Ovary (tissue), 9 donors: Measurements from ENCODE around the gene APP. TPM values are rescaled to one million over a fixed set of nuclear protein-coding genes. Genes with fewer than 3 reads are reported as not detected.

Experiments
- DNase-seq, 5 donors: peaks; one replicate each; pipeline ENCODE4 v3.0.0-alpha.2; 2019 to 2020
- H3K27ac ChIP-seq, 2 donors: fragments of 200-600 bp; one replicate each; pipeline versions ENCODE4 v1.5.1 to v1.8.0; 2019 to 2022
- H3K27me3 ChIP-seq: fragments of 200-600 bp; one replicate; pipeline ENCODE4 v1.8.0; 2022
- H3K36me3 ChIP-seq: fragments of 200-600 bp; sonication (generic); one replicate; pipeline ENCODE4 v1.5.1; 2019
- H3K4me1 ChIP-seq: one replicate; pipeline ENCODE4 v1.8.1; 2013; ENCODE audit warnings: mild to moderate bottlenecking, moderate library complexity; ENCODE audit not compliant: insufficient read depth
- H3K4me3 ChIP-seq: fragments of 200-600 bp; sonication (generic); one replicate; pipeline ENCODE4 v1.5.1; 2017
- H3K9me3 ChIP-seq, 2 donors: fragments of 200-600 bp in 1 of 2; sonication (generic) in 1 of 2; one replicate each; pipeline versions ENCODE4 v1.5.1 to v1.8.1; 2013 to 2019; ENCODE audit warnings: mild to moderate bottlenecking in 1 of 2, moderate library complexity in 1 of 2
- EP300 ChIP-seq: sonication (generic); formaldehyde crosslinking; IDR thresholded peaks from one replicate; pipeline ENCODE4 v1.6.1; 2017; ENCODE audit warnings: antibody characterized with exemption
- POLR2A ChIP-seq: fragments of 450-650 bp; IDR thresholded peaks from one replicate; pipeline ENCODE4 v1.6.1; 2017; ENCODE audit warnings: antibody characterized with exemption, mild to moderate bottlenecking, moderate library complexity
- WGBS, 3 donors: extraction: QIAGEN DNeasy Blood & Tissue Kit in 1 of 3; methylation state at CpG; one replicate each; pipeline versions ENCODE4 v1.1.5 to v1.1.7; 2013 to 2017; 5-methylcytosine and 5-hydroxymethylcytosine counted together
- intact Hi-C, 4 donors: fragments of 100-400 bp; cut with DNase I; formaldehyde crosslinking; loops; one replicate each; pipeline versions ENCODE4 v1.11.0 to v1.15.1; 2022 to 2023
- polyA plus RNA-seq, 2 donors: library from polyadenylated mRNA; stranded (reverse); fragments of 200-250 nt in 1 of 2; fragments of 350-450 nt in 1 of 2; fragmentation: Illumina TruSeq in 1 of 2; extraction: RNeasy Lipid Tissue Mini Kit (QIAGEN cat#74804) in 1 of 2; gene quantifications; one replicate each; pipeline ENCODE4 v1.2.3, GENCODE V29; 2013 to 2014
- total RNA-seq, 7 donors: library from RNA; depleted of rRNA in 2 of 7; stranded (reverse); fragments of >200 nt in 2 of 7; fragmentation: NEBNext Ultra II Directional in 3 of 7; extraction: Animal tissue kit (Norgen Biotek cat#: 25700) in 3 of 7; gene quantifications; one replicate each; pipeline versions ENCODE4 v1.1.0 to v1.2.4, GENCODE V29; 2016 to 2023
- TF ChIP-seq, protein P1 (sequence below), 3 donors: fragments of 450-650 bp in 2 of 3; fragments of 200-600 bp in 1 of 3; IDR thresholded peaks; one replicate each; pipeline versions ENCODE4 v1.5.1 to v1.8.0; 2016 to 2022; ENCODE audit warnings: antibody characterized with exemption in 3 of 3, mild to moderate bottlenecking in 1 of 3
- donor health status: DM: no; HTN: no; CAD: no; lungs with moderate emphysema.
- donor health status: DM: no; HTN: no; CAD: no.
- donor health status: Bipolar disorder and iron deficiency.
- donor health status: DM: yes; HTN: yes; CAD: no.
- donor health status: DM: no; HTN: no; CAD: no.
- donor health status: DM: yes; HTN: yes; CAD: no.

The APP gene
- total and polyA plus RNA-seq, 9 donors: 211 to 945 (median 364) TPM

DNA sequence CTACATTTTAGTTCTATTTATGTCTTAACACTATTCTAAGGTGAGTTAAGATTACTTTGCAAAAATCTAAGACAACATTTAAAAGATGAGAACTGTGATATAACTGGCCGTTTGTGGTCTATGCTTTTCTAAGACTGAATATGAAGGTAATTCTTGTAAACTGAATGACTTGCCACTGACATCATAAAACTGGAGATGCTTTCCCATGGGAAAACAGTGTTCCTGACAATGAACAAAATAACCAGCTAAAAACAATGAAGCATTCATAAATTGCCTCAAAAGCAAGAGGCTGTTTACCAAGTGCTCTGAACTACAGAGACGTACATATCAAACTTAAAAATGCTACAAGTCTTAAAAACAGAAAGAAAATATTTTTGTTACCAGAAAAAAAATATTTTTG is 54.7 kb downstream of the APP start:
- no peaks in the 10 kb centered on the region for H3K36me3 ChIP-seq
- H3K9me3 ChIP-seq: no peaks in the 10 kb centered on the region
- no peak for TF ChIP-seq POLR2A
- TF ChIP-seq EP300: no peak
- TF ChIP-seq, protein P1, sequence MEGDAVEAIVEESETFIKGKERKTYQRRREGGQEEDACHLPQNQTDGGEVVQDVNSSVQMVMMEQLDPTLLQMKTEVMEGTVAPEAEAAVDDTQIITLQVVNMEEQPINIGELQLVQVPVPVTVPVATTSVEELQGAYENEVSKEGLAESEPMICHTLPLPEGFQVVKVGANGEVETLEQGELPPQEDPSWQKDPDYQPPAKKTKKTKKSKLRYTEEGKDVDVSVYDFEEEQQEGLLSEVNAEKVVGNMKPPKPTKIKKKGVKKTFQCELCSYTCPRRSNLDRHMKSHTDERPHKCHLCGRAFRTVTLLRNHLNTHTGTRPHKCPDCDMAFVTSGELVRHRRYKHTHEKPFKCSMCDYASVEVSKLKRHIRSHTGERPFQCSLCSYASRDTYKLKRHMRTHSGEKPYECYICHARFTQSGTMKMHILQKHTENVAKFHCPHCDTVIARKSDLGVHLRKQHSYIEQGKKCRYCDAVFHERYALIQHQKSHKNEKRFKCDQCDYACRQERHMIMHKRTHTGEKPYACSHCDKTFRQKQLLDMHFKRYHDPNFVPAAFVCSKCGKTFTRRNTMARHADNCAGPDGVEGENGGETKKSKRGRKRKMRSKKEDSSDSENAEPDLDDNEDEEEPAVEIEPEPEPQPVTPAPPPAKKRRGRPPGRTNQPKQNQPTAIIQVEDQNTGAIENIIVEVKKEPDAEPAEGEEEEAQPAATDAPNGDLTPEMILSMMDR (IDR thresholded peaks at IDR 0.05): no peak
- 8 to 21% (median 19%) methylated on average over 2 of the region's 2 CpGs for WGBS, 3 donors
- H3K4me3 ChIP-seq: no peak overlapping the region
- H3K4me1 ChIP-seq: peaks cover 3% of the 10 kb centered on the region
- no peaks in the 10 kb centered on the region for H3K27me3 ChIP-seq
- intact Hi-C loops: no loop called here
- no peak for DNase-seq
- no peak overlapping the region for H3K27ac ChIP-seq

DNA sequence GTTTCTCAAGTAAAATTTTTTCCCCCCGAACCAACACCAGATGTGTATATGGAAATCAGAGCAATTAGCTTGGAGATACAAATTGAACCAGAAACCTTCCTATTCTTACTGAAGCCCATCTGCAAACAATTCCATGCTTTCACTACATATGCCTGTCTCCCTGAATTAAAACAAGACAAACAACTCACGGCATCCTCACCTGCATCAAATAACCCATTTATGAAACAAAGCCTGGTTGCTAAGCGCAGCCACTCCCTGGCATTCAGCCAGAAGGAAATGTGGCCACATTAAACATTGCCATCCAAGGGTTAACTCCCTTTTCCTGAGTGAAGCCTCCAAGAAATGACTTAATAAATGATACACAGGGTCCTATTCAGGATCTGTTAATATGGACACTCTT is 55.3 kb downstream of the APP start:
- Histone ChIP-seq H3K4me1 (peaks cover 3% of the 10 kb centered on the region), H3K9me3 (no peaks in the 10 kb centered on the region), H3K27ac (no peak overlapping the region), H3K4me3 (no peak overlapping the region), H3K27me3 (no peaks in the 10 kb centered on the region), H3K36me3 (no peaks in the 10 kb centered on the region)
- TF ChIP-seq POLR2A: no peak
- TF ChIP-seq, protein P1 (IDR thresholded peaks at IDR 0.05): no peak
- TF ChIP-seq EP300: no peak
- intact Hi-C loops: no loop called here
- 85 to 94% (median 89%) methylated on average over 3 of the region's 3 CpGs for WGBS, 3 donors
- DNase-seq: no peak

DNA sequence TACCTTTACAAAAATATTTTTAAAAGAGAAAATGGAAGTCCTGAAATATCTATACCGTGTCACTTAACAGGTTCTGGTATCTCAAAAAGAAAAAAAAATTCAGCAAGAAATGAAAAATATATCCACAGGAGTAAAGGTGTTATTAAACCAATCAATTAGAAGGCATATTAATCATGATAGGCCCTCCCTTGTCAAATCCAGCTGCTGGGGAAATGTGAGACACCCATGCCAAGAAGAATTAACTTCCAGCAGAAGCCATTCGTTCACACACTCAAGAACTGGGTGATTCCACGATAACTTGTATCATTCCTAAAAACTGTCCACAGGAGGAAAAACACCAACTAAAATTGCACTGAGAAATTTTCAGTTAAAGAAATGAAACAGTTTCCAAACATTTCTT is 57.6 kb downstream of the APP start:
- Histone ChIP-seq H3K27ac (no peak overlapping the region), H3K4me1 (peaks cover 3% of the 10 kb centered on the region), H3K36me3 (no peaks in the 10 kb centered on the region), H3K27me3 (no peaks in the 10 kb centered on the region), H3K9me3 (no peaks in the 10 kb centered on the region), H3K4me3 (no peak overlapping the region)
- intact Hi-C loops: no loop called here
- DNase-seq: no peak
- WGBS, 3 donors: 43 to 70% (median 57%) methylated on average over 3 of the region's 3 CpGs
- TF ChIP-seq, protein P1 (IDR thresholded peaks at IDR 0.05): no peak
- TF ChIP-seq EP300: no peak

DNA sequence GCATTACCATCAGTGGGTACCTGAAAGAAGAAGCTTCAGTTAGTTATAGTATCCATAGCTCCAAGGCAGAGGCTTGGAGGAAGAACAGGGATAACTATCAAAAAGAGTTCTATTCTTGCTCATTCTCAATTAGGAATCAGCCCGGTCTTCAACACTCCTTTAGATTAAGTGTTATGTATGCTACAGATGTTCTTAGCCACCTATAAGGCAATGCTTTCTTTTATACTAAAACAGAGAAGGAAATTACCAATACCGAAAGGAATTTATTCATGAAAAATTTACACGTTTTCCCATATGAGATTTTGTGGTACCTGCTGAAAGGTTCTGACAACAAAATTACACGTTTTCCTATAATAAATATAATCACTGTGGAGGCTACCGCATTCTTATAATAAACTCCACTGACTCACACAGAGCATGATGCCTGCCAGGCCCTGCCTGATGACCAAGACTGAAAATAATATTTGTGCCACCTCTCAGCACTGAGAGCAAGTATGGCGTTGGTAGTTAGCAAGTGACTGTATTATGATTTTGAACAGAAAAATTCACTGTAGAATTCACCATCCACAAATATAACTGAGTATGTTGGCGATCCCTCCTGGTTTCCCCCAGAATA is 58.3 kb downstream of the APP start:
- H3K27ac ChIP-seq: no peak overlapping the region
- no peak for DNase-seq
- WGBS, 3 donors: 86 to 92% (median 87%) methylated on average over 7 of the region's 7 CpGs
- no peak overlapping the region for H3K4me3 ChIP-seq
- TF ChIP-seq EP300 (no peak), POLR2A (no peak)
- TF ChIP-seq, protein P1 (IDR thresholded peaks at IDR 0.05): no peak
- H3K9me3 ChIP-seq: no peaks in the 10 kb centered on the region
- peaks cover 3% of the 10 kb centered on the region for H3K4me1 ChIP-seq
- intact Hi-C loops: no loop called here
- H3K27me3 ChIP-seq: no peaks in the 10 kb centered on the region
- H3K36me3 ChIP-seq: no peaks in the 10 kb centered on the region
